WTC11 (cell line): ENCODE measurements around the gene DNAJC10. TPM values are rescaled to one million over a fixed set of nuclear protein-coding genes. Genes with fewer than 3 reads are reported as not detected.

Experiments
- ATAC-seq: fragments of 200-7000 bp; cut with Tn5 transposase; 2 replicates; pipeline ENCODE4 v1.10.0; 2021; ENCODE audit warnings: mild to moderate bottlenecking, moderate library complexity
- CTCF ChIA-PET: fragments of 300-600 bp; sonication (Branson Sonifier 250); formaldehyde crosslinking; loops from one replicate; lab custom pipeline; 2021; ENCODE audit warnings: antibody characterized with exemption; lab: Charles Lee
- POLR2A ChIA-PET: fragments of 350-600 bp; sonication (Branson Sonifier 250); formaldehyde crosslinking; loops from one replicate; lab custom pipeline; 2021; ENCODE audit warnings: antibody characterized with exemption; lab: Charles Lee
- DNase-seq: peaks from one replicate; pipeline ENCODE4 v3.0.0; 2021; ENCODE audit warnings: low spot score
- H3K27ac Mint-ChIP-seq: 2 replicates; pipeline ENCODE4 v1.8.0; 2021; ENCODE audit warnings: mixed read lengths
- H3K27me3 Mint-ChIP-seq: 2 replicates; pipeline ENCODE4 v1.8.0; 2021; ENCODE audit warnings: low read depth, mild to moderate bottlenecking, moderate library complexity, mixed read lengths
- H3K36me3 Mint-ChIP-seq: 2 replicates; pipeline ENCODE4 v1.8.0; 2021; ENCODE audit warnings: mixed read lengths
- H3K4me1 Mint-ChIP-seq: 2 replicates; pipeline ENCODE4 v1.8.0; 2022; ENCODE audit warnings: mixed read lengths
- H3K4me3 Mint-ChIP-seq: 2 replicates; pipeline ENCODE4 v1.8.0; 2021; ENCODE audit warnings: mild to moderate bottlenecking, moderate library complexity, mixed read lengths
- H3K9me3 Mint-ChIP-seq: 2 replicates; pipeline ENCODE4 v1.8.0; 2021; ENCODE audit warnings: mixed read lengths
- CREB1 ChIP-seq: sonication (generic); formaldehyde crosslinking; IDR thresholded peaks from 2 replicates; pipeline ENCODE4 v1.8.0; 2023; ENCODE audit warnings: mild to moderate bottlenecking, missing genetic modification reagents
- CREM ChIP-seq: sonication (generic); formaldehyde crosslinking; IDR thresholded peaks from 2 replicates; pipeline ENCODE4 v1.8.1; 2022; ENCODE audit warnings: mild to moderate bottlenecking, missing genetic modification reagents, moderate library complexity
- CTCF ChIP-seq: fragments of 200-600 bp; IDR thresholded peaks from 2 replicates; pipeline ENCODE4 v1.8.0; 2022; ENCODE audit warnings: antibody characterized with exemption
- E2F4 ChIP-seq: sonication (generic); formaldehyde crosslinking; IDR thresholded peaks from 2 replicates; pipeline ENCODE4 v1.8.1; 2022; ENCODE audit warnings: low read depth, mild to moderate bottlenecking, moderate library complexity, missing genetic modification reagents, borderline replicate concordance
- FOXP1 ChIP-seq: sonication (generic); formaldehyde crosslinking; IDR thresholded peaks from 2 replicates; pipeline ENCODE4 v1.8.0; 2022; ENCODE audit warnings: missing genetic modification reagents, mild to moderate bottlenecking, moderate library complexity, borderline replicate concordance
- GRHL2 ChIP-seq: fragments of 250-450 bp; sonication (Bioruptor Pico); IDR thresholded peaks from 2 replicates; pipeline ENCODE4 v1.8.0; 2022; ENCODE audit warnings: mild to moderate bottlenecking, moderate library complexity; ENCODE audit not compliant: insufficient replicate concordance, severe bottlenecking
- IRF1 ChIP-seq: sonication (generic); formaldehyde crosslinking; IDR thresholded peaks from 2 replicates; pipeline ENCODE4 v1.8.0; 2023; ENCODE audit warnings: missing genetic modification reagents
- IRF2 ChIP-seq: sonication (generic); formaldehyde crosslinking; IDR thresholded peaks from 2 replicates; pipeline ENCODE4 v1.8.0; 2022; ENCODE audit warnings: low read depth, missing genetic modification reagents, borderline replicate concordance
- JAZF1 ChIP-seq: fragments of 250-450 bp; sonication (Bioruptor Pico); IDR thresholded peaks from 2 replicates; pipeline ENCODE4 v1.9.0; 2021; ENCODE audit warnings: moderate library complexity, mild to moderate bottlenecking, inconsistent platforms
- JUN ChIP-seq: sonication (generic); formaldehyde crosslinking; IDR thresholded peaks from 2 replicates; pipeline ENCODE4 v1.8.0; 2023; ENCODE audit warnings: mild to moderate bottlenecking, missing genetic modification reagents
- MLX ChIP-seq: sonication (generic); formaldehyde crosslinking; IDR thresholded peaks from 2 replicates; pipeline ENCODE4 v1.8.1; 2023; ENCODE audit warnings: mild to moderate bottlenecking, missing genetic modification reagents, moderate library complexity
- NFATC4 ChIP-seq: fragments of 250-450 bp; sonication (Bioruptor Pico); IDR thresholded peaks from 2 replicates; pipeline ENCODE4 v1.9.0; 2021; ENCODE audit warnings: mild to moderate bottlenecking
- PRRX2 ChIP-seq: fragments of 250-450 bp; sonication (Bioruptor Pico); IDR thresholded peaks from 2 replicates; pipeline ENCODE4 v1.8.0; 2021; ENCODE audit warnings: mild to moderate bottlenecking
- TCF7 ChIP-seq: sonication (generic); formaldehyde crosslinking; IDR thresholded peaks from 2 replicates; pipeline ENCODE4 v1.8.0; 2022; ENCODE audit warnings: mild to moderate bottlenecking, low read depth, missing genetic modification reagents, moderate library complexity
- USF2 ChIP-seq: sonication (generic); formaldehyde crosslinking; IDR thresholded peaks from 2 replicates; pipeline ENCODE4 v1.8.1; 2023; ENCODE audit warnings: mild to moderate bottlenecking, missing genetic modification reagents, moderate library complexity
- ZNF423 ChIP-seq: fragments of 250-450 bp; sonication (Bioruptor Pico); IDR thresholded peaks from 2 replicates; pipeline ENCODE4 v2.1.2; 2022; ENCODE audit warnings: mild to moderate bottlenecking, moderate library complexity
- ZNF532 ChIP-seq: fragments of 250-450 bp; sonication (Bioruptor Pico); IDR thresholded peaks from 2 replicates; pipeline ENCODE4 v1.9.0; 2021; ENCODE audit warnings: mild to moderate bottlenecking, borderline replicate concordance
- total RNA-seq: library from RNA; stranded (reverse); gene quantifications from 3 replicates; pipeline ENCODE4 v1.2.3, GENCODE V29; 2021

The DNAJC10 gene
- total RNA-seq, 1 experiment from 2014 or later = 109 TPM

- TF ChIP-seq IRF2 (CRISPR knock-in tag) (no peak), JUN (CRISPR knock-in tag) (no peak), USF2 (CRISPR knock-in tag) (no peak), ZNF532 (CRISPR knock-in tag) (no peak), E2F4 (no peak)
These were observed 76.4 kb downstream of the DNAJC10 start (continued) for GRCh38 chr2:182792441-182792840.

- ATAC-seq (no peak), DNase-seq (no peak)
- ChIA-PET POLR2A (no interaction called here), CTCF (no interaction called here)
- no peak overlapping the region for H3K27ac Mint-ChIP-seq
- H3K4me1 Mint-ChIP-seq = peaks cover 14% of the 10 kb centered on the region
- TF ChIP-seq FOXP1 (CRISPR knock-in tag) = no peak
- no peak for TF ChIP-seq GRHL2 (CRISPR knock-in tag)
- no peaks in the 10 kb centered on the region for H3K27me3 Mint-ChIP-seq
- H3K9me3 Mint-ChIP-seq = no peaks in the 10 kb centered on the region
- H3K36me3 Mint-ChIP-seq = no peaks in the 10 kb centered on the region
- no peak overlapping the region for H3K4me3 Mint-ChIP-seq
These were observed 82.7 kb downstream of the DNAJC10 start for GRCh38 chr2:182798736-182799135.

- Mint-ChIP-seq H3K36me3 (no peaks in the 10 kb centered on the region), H3K4me1 (peaks cover 10% of the 10 kb centered on the region), H3K27me3 (no peaks in the 10 kb centered on the region), H3K9me3 (no peaks in the 10 kb centered on the region), H3K27ac (no peak overlapping the region), H3K4me3 (no peak overlapping the region)
- CTCF ChIA-PET = interaction anchor here (1.3 kb wide), 1 partner anchor 176 kb away, joined by 3 read pairs; no protein-coding TSS in a partner anchor
- no peak for ATAC-seq
- no peak for DNase-seq
- POLR2A ChIA-PET = no interaction called here
- TF ChIP-seq TCF7 (CRISPR knock-in tag) (no peak), ZNF423 (CRISPR knock-in tag) (no peak), JAZF1 (no peak), ZNF532 (CRISPR knock-in tag) (no peak), CTCF (no peak), PRRX2 (CRISPR knock-in tag) (no peak), NFATC4 (CRISPR knock-in tag) (no peak), USF2 (CRISPR knock-in tag) (no peak), CREM (no peak), CREB1 (CRISPR knock-in tag) (no peak), IRF1 (CRISPR knock-in tag) (no peak), MLX (CRISPR knock-in tag) (no peak), FOXP1 (CRISPR knock-in tag) (no peak)
These were observed 88.1 kb downstream of the DNAJC10 start for GRCh38 chr2:182804128-182804527.
